Amniotic epithelial cell (primary cell): ENCODE results near the gene MST1R.

ENCODE experiments used
- DNase-seq: peaks from one replicate; pipeline ENCODE4 v3.0.0-alpha.2; 2010; ENCODE audit warnings: low read depth

The MST1R gene

DNA sequence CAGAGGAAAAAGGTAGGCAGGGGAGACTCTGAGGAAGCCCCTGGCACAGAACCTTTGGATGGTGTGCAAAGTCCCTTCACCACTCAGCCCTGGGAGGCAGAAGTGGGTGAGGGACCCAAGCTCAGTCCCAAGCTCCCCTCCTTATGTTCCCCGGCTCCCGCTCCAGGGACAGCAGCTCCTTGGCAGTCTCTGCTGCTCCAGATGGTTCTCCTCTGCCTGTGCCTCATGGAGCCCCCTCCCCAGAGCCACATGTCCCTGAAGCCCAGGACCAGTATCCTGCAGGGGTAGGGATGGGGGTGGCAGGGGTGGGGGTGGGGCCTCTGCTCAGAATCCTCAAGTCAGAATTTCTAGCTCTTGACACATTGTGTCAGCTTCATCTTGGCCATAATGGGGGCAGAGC lies 26.0 kb downstream of the MST1R start:
- DNase-seq: no peak

DNA sequence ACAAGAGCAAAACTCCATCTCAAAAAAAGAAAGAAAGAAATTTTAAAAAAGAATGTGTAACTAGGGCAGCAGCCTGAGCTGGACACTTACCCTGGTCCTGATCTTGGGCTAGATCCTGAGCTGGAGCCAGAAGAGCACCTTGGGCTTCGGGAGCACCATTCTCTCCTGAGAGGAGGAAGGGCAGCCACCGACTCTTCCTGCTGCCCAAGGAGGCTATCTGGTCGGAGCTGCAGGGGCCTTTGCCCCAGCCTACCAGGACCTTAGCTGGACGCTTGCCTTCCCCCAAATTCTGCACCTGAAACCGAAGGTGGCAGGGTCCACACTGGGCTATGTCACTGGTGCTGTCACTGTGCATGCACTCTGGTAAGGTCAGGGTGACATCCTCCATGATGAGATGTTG lies 27.1 kb downstream of the MST1R start:
- no peak for DNase-seq

DNA sequence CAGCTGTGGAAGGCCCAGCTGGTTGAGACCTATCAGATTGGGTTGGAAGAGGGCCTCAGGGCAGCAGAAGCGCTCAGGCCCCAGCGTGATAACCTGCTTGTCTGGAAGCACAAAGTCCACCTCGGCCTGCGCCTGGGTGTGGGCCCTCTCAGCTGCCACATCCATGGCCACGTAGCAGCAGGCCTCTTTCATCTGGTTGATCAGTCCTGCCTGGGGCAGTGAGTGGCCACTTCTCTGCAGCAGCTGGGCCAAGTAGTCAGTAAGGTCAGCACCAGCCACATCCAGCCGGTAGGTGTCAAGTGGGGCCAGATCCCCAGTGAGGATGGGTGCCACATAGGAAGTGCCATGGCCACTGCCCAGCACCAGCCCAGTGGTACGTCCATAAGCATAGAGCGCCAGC lies 30.1 kb downstream of the MST1R start:
- no peak for DNase-seq

DNA sequence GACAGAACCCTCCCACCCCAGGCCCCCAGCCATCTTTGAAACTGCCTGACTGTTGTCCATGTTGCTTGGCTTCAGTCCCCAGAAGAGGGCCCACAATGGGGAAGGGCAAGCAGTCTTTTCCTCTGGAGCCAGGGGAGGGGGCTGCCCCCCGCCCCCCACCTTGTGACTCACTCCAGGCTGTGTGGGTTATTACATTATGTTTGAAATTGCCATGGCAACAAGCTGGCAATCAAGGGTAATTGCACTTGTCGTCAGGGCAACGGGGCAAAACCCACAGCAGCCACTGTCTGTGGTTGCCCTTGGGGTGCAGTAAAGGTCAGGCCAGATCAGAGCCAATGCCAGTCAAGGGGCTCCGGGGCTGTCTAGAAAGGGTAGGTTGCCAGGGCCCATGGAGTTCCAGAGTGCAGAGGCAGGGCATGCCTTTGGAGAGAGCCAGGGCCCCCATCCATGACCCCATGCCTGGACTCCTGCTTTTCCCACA lies 30.8 kb downstream of the MST1R start:
- peak; percentile 2 for DNase-seq

DNA sequence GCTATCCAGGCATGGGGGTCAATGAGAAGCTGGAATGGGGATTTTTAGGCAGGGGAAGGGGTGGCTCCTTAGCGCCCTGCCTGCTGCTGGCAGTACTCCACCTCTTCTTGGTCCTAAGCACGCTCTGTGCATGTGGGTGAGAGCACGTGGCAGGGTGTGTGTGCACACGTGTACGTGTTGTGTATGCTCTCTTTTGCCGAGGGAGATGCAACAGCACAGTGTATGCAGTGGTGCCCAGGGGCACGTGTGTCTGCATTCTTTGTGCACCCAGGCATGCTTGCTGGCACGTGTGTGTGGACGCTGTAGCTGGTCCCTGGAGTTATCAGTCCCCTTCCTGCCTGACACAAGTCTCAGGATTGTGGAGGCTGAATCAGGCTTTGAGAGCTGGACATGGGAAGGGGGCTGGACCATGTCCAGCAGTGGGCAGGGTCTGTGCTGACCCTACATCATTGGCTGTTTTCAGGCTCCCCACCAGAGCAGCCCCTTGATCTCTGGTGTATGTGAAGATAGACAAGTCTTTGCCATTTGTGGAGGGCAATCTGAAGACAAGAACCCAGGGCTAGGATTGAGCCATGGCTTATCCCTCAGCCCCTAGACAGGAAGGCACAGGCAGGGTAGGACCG lies 32.0 kb downstream of the MST1R start:
- DNase-seq: no peak

DNA sequence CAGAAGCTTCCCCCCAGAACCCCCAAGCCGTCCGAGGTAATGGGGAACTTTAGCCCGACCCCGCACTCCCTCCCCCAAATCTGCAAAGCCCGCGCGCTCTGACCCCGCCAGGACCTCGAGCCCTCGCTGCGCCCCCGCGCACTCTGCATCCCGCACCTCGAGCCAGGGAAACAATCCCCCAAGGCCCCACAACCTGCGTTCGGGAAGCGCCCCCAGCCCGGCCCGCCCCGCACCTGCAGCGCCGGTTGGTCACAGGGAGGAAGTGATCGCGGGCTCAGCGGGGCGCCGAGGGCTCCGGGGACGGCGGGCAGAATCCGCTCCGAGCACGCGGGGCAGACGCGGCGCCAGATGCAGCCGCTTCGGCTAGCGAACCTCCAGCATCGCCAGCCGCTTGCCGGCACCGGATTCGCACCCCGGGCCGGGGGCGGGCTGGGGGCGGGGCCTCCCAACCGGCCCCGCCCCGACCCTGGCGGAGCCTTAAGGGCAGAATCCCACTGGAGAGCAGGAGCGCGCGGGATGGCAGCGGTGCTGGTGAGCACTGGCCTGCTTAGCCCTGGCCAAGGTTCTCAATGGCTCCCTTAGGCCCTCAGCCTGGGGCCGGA lies 34.0 kb downstream of the MST1R start, which contains the start of gene CAMKV:
CAMKV (minus strand) TSS at position 382 of the 602 bp plus-strand sequence. CDS start 7,518 bp downstream, outside the sequence.
- no peak for DNase-seq

DNA sequence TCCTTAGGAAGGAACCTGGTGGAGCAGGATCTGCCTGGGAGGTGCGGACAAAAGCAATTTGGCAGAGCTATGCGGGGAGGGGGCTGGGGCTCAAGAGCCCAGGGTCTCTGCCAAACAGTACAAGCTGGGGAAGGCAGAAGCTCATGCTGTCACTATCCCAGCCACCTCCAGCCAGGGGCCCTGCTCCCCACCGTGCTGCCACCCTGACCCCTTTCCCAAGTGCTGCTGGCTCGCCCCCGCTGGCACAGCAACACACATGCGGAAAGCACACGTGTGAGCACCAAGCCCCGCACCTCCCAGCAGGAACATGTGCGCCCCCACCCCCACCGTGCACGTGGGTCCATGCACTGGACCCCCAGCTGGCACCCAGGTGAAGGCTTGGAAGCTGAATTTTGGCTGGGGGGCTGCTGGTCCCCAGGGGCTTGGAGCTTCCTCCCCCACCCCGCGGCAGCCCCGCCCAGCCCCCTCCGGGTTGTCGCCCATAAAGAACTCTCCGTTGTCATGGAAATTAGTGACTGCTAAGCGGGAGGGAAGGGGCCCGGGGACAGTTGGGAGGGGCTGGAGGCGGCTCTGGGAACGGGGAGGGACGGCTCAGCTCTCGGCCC lies 34.7 kb downstream of the MST1R start:
- DNase-seq: no peak

DNA sequence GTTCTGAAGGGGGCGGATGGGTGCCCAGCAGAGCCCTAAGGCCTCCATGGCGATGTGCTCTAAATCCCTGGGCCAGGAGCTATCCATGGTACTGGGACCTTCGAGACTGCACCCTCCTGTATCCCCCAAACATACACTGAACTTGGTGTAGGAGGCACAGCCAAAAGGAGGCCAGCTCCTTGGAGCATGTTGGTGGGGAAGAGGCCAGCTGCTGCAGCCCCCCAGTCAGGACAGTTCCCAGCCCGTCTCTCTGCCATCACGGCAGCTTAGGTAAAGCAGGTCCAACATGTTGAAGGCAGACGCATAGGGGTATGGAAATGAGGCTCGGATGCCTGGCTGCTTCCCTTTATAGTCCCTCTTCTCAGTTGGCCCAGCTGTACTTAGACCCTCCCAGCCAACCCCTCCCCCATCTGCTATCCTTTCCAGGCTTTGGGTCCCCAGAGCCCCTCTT lies 35.8 kb downstream of the MST1R start:
- peak; percentile 50 for DNase-seq

DNA sequence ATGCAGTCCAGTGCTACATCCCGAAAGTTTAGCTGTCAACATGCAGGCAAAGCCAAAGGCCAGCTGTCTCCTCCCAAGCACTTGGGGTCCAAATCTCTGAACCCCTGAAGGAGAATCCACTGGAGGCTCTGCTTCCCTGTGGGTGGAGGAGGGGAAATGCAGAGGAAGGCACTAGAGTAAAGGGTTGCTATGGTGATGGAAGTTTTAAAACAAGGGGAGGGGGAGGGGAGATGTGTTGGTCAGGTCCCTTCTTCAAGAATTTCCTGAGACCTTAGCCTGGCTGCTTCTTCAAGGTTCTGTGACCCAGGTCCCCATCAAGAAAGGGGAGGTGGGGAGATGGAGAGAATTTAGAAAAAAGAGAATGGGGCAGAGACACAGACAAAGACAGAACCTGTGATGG lies 36.3 kb downstream of the MST1R start:
- DNase-seq: no peak

DNA sequence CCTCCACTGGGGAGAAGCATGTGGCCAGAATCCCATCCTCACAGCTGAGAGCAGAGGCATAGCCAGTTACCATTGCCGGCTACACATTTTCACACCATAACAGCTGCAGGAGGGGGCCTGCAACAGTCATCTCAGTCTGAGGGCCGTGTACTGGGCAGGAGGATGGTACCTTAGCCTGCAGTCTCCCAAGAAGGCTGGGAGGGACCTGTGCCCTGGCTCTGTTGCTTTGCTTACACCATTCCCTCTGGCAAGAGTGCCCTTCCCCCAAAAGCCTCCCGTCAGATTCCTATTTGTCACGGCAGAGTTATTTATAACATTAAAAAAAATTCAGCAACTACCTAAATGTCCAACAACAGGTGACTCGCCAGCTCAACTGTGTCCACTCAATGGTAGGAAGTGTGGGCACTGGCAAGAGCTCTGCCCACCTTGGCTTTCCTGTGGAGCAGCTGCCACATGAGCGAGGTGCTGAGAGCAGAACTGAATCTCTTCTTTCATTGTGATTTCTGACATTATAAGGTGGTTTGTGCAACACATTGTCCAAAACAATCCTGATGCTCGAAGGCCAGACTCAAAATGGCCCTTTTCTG lies 38.4 kb downstream of the MST1R start:
- no peak for DNase-seq

DNA sequence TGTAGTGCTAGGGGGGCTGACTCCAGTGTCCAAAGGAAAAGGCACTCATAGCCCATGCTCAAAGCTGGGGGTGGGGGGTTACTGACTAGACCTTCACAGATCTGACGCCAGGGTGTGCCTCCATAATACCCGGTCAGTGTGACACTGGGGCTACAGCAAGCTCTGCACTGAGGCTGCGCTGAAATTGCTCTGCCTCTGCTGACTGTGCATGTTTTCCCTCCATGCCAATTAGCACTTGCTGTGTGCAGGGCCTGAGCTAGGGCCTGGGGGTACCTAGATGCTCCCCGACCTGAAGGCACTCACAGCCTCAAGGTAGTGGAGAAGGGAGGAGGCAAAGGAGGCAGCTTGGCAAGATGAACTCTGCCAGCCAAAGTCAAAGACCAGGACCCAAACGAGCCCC lies 39.2 kb downstream of the MST1R start:
- DNase-seq: no peak

DNA sequence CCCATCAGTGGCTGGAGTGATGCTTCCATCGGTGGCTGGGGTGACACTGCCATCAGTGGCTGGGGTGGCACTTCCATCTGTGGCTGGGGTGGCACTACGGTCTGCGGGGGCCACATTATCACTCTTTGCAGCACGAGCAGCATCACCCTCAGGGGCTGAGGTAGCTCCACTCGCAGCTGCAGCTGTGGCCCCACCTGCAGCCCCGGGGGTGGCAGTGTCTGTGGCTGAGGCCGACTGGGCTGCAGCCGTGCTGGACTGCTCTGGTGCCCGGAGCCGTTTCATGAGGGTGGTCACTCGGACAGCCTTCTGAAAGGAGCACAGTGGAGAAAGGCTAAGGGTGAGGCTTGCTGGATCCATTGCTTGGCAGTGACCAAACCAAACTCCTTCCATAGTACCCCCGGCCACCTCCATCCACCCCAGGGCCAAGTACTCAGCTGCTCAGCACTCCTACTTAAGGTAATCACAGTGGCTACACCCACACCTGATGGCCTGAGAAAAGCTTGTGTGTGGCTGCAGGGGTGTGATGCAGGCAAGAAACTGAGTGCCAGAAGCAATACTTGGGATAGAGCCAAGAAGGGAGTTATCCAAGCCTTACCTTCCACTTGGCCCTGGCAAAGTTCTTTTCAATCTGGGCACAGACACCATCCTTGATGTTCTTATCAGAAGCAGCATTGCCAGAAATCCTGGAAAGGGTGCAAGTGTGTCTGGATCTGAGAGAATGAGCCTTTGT lies 43.9 kb downstream of the MST1R start:
- no peak for DNase-seq

DNA sequence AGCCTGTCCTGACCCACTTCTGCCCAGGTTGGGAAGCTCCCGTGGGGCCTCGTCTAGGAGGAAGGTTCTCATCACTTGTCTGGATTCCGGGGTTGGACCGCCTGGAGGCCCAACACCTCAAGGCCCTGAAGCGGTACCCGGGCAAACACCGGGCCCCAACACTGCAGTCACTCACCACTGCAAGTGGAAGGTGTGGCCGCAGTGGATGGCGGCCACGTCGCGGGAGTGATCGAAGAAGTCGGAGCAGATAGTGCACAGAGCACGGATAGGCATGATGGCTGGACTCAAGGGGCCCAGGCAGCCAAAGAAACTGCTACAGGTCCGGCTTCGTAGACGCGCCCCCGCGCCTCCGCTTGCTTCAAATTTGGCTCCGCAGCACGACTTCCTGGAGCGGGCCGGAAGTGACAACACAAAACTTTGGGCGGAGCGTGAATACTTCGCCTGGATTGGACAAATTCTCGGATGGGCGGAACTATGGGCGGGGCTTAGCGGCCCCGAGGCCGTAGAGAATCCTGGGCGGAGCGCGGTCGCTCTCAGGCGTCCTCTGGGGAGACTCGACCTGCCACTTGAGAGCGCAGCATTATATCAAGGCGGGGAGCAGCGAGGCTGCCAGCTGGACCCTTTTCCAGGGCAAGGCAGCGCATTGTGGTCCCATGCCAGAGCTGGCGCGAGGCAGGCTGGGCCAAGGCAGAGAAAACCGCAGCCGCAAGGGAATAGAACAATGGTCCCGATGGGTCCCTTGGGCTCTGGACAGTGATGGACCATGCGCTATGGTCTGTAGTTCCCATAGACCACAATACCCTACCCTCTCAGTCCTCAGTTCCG lies 47.3 kb downstream of the MST1R start, which contains the start of gene TRAIP:
TRAIP (minus strand) TSS at position 384 of the 825 bp plus-strand sequence; CDS start at position 273, 111 bp downstream.
- peak; percentile 85 for DNase-seq

DNA sequence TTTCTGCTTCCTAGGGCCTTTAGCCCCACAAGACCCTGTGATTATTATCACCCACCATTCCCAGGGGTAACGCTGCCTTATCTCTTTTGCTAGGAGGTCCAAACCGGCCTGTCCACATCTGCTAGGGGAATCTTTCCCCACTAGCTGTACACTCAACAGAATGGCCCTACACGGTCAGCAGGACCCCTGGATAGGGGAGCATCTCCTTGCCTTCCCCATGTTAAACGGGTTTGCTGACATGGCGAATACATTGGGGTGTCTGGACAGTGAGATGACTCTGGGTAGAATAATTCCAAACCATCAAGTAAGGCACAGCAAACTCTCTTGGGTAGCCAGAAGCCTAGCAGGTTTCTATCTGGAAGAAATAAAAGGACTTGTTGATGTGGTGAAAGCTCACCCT lies 48.0 kb downstream of the MST1R start:
- DNase-seq: no peak

DNA sequence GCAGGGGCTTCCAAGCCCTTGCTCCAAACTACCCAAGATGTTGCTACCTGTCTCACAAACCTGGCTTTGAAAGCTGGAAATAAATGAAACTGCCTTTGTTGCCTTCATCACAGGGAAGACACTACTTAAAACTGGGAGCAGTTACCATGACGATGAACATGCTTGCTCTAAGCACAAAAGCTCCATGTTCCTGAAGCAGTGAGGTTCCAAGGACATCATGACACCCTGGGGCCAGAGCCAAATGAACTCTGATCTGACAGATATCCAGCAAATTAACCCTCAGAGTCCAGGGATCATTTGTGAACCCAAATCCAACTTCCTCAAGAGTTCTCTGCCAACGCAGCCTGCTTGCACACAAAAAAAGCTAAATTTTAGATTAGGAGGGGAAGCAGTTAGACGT lies 58.0 kb downstream of the MST1R start:
- no peak for DNase-seq

DNA sequence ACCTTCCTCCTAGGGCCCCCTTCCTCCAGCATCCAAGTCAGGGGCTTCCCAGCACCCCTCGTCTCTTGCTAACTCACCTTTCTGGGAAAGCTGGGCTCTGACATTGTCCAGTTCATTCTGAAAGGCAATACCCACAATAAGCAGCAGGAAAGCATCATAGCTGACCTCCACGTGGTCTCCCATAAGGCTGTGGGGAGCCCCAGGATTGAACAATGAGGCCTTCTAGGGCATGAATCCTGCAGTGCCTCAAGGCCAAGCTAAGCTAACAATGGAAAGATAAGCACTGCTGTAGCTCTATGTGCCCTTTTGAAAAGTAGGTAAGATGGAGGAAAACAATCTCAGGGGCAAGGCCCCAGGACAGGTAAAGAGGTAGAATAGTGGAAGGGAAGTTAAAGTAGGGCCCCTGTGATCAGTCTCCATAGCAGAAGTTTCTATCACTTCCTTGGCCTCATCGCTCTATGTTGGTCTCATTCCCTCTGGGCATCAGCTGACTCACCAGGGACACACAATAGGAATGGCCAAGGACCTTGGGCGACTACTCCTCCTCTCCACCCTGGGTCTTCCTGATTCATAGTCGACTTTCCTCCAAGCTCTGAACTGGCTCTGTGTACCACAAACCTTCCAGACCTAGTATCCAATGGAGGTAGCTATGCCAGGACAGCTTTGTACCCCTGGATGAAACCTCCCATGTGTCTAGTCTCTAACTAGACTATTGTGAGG lies 59.0 kb downstream of the MST1R start:
- DNase-seq: no peak

DNA sequence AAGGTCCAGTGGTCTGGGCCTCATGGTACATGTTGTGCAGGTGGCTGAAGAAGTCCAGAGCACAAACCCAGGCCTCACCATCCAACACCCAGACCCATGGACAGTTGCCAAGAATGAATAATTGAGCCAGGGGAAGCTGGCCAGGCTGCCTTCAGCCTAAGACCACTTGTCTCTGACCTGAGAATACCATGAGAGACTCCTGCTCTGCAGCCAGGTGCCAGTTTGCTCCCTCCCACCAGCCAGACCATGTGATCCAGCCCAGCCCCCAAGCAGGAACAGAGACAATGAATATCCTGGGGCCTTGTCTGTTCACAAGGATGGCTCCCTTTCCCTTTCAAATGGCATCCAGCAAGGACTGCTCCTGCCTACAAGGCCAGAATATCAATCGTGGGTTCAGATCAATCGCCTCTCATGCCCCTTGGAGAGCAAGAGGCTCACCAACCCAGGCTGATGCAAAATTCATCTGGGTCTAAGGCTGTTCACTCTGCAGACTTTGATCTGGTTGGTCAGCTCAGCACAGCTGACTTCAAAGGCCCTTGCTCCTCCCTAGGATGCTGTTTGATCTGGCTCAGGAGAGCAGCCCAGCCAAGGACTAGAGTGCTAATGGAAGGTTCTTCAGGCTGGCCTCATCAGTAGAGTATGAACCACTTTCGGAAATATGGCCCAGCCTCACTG lies 60.7 kb downstream of the MST1R start:
- DNase-seq: no peak

DNA sequence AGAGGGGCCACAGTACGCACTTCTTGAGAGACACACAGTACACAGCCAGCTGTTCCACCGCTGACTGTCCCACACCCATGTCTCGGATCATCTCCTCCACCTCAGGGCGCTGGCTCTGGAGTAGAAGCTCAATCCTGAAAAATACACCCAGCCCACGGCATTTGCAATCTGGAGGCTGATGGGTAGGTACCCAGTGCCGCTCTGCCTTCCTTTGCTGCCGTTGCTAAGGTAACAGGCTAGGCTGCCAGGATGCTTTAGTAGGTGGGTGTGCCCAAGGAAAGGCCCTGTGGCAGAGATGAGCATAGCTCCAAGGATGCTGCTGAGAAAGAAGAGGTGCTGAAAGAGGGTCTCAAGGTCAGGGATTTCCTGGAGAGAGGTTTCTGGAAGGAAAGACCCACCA lies 61.9 kb downstream of the MST1R start:
- no peak for DNase-seq

DNA sequence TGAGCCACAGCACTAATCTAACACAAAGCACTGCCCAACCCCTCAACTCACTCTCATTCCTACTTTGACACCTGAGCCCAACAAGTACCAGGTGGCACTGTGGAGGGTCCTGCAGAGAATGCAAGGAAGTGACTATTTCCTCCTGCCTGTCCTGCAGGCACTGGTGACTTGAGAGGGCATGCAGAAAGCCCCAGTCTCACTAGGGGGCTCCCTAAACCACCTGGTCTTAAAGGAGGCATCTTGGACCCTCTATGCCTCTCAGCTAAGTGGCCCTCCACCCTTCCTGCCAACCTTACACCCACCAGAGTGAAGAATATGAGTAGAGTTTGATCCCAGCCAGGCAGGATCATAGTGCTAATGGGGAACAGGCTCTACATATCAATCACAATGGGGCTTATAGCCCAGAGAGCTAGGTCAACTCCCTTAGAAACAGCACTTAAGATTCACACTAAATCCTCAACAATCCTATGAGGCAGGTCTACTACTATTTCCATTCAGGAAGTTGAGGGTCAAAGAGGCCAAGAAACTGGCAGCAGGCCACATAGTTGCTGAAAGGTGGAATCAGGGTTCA lies 62.5 kb downstream of the MST1R start:
- peak; percentile 8 for DNase-seq

DNA sequence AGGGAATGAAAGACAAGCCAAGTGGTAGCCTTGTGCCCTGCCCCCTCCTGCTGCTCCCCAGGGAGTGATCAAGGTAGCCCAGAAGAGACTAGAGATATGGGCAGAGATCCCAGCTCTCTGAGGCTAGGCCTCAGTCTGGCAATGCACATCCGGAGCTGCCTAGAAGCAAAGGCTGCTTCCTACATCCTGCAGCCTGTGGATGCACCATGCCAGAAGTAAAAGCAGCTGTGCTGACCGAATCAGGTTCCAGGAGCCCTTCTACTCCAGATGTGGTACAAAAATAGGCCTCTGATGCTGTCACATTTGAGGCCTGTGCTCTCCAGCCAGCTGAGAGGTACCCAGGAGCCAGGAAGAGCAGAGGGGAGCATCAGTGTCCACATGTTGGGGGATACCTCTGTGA lies 63.3 kb downstream of the MST1R start:
- no peak for DNase-seq
